PFSK-1 (cell line): ENCODE results near the gene TOMM34.

Experiments used
- POLR2AphosphoS5 ChIP-seq: IDR thresholded peaks from 2 replicates; pipeline ENCODE4 v1.6.1; 2012; ENCODE audit warnings: low read depth, mild to moderate bottlenecking, control low read depth, low read length, moderate library complexity
- TAF1 ChIP-seq: IDR thresholded peaks from 2 replicates; pipeline ENCODE4 v1.6.1; 2012; ENCODE audit warnings: low read length, control low read depth, borderline replicate concordance; ENCODE audit not compliant: insufficient read depth
- TF ChIP-seq, protein P1 (sequence below), 2 experiments: IDR thresholded peaks; 2 replicates each; pipeline versions ENCODE4 v1.6.1 to v1.8.0; 2011 to 2012; ENCODE audit warnings: low read depth in 2 of 2, low read length in 2 of 2, control low read depth in 1 of 2, inconsistent platforms in 1 of 2, mild to moderate bottlenecking in 1 of 2, moderate library complexity in 1 of 2; ENCODE audit not compliant: insufficient read depth in 1 of 2

GRCh38 chr20:44967207-44967807 is 7.1 kb upstream of the TOMM34 start:
- TF ChIP-seq POLR2AphosphoS5 (no peak), TAF1 (no peak)
- TF ChIP-seq, protein P1, sequence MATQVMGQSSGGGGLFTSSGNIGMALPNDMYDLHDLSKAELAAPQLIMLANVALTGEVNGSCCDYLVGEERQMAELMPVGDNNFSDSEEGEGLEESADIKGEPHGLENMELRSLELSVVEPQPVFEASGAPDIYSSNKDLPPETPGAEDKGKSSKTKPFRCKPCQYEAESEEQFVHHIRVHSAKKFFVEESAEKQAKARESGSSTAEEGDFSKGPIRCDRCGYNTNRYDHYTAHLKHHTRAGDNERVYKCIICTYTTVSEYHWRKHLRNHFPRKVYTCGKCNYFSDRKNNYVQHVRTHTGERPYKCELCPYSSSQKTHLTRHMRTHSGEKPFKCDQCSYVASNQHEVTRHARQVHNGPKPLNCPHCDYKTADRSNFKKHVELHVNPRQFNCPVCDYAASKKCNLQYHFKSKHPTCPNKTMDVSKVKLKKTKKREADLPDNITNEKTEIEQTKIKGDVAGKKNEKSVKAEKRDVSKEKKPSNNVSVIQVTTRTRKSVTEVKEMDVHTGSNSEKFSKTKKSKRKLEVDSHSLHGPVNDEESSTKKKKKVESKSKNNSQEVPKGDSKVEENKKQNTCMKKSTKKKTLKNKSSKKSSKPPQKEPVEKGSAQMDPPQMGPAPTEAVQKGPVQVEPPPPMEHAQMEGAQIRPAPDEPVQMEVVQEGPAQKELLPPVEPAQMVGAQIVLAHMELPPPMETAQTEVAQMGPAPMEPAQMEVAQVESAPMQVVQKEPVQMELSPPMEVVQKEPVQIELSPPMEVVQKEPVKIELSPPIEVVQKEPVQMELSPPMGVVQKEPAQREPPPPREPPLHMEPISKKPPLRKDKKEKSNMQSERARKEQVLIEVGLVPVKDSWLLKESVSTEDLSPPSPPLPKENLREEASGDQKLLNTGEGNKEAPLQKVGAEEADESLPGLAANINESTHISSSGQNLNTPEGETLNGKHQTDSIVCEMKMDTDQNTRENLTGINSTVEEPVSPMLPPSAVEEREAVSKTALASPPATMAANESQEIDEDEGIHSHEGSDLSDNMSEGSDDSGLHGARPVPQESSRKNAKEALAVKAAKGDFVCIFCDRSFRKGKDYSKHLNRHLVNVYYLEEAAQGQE (IDR thresholded peaks at IDR 0.05; ENCODE audit: insufficient read depth in 1 of 2, low read depth in 2 of 2, low read length in 2 of 2), result no peak
